GM12878 (cell line): ENCODE data around the gene NOL4L. TPM values are rescaled to one million over a fixed set of nuclear protein-coding genes. Genes with fewer than 3 reads are reported as not detected.

Experiments used
- ATAC-seq: fragments of 200-7000 bp; cut with Tn5 transposase; 3 replicates; pipeline ENCODE4 v1.9.1; 2020; ENCODE audit warnings: mild to moderate bottlenecking, moderate library complexity
- BruUV-seq: library from RNA; stranded (reverse); fragments of 400-500 nt; replicated peaks from 2 replicates; lab custom pipeline; 2021; lab: Mats Ljungman, UMichigan
- CTCF ChIA-PET: fragments of 300-600 bp; sonication (Branson Sonifier 250); formaldehyde crosslinking; extraction: SDS; loops from one replicate; lab custom pipeline; 2021; ENCODE audit warnings: inconsistent platforms; lab: Yijun Ruan, JAX
- POLR2A ChIA-PET: fragments of 350-600 bp; formaldehyde crosslinking; extraction: SDS; loops from one replicate; lab custom pipeline; 2021; ENCODE audit warnings: inconsistent platforms; lab: Charles Lee
- RAD21 ChIA-PET: fragments of 300-600 bp; sonication (Branson Sonifier 250); formaldehyde crosslinking; loops from one replicate; lab custom pipeline; 2023; ENCODE audit warnings: antibody characterized with exemption; ENCODE audit not compliant: unreplicated experiment; lab: Charles Lee
- SMC1A ChIA-PET: fragments of 300-600 bp; sonication (Branson Sonifier 250); formaldehyde crosslinking; loops from one replicate; lab custom pipeline; 2023; ENCODE audit not compliant: unreplicated experiment, uncharacterized antibody; lab: Charles Lee
- DNase-seq: peaks from one replicate; pipeline ENCODE4 v3.0.0-alpha.2; 2011; ENCODE audit warnings: low read depth, low spot score
- FAIRE-seq: peaks from 3 replicates; lab custom pipeline; 2011; peaks lifted over from hg19 to GRCh38; lab: Jason Lieb, UNC
- H2AFZ ChIP-seq: 2 replicates; pipeline ENCODE4 v1.6.0; 2011; ENCODE audit warnings: low read depth, low read length, control low read depth; ENCODE audit not compliant: control insufficient read depth
- H3K27ac ChIP-seq: 2 replicates; pipeline ENCODE4 v1.5.1; 2011; ENCODE audit warnings: control low read depth; ENCODE audit not compliant: control insufficient read depth, insufficient read depth
- H3K27me3 ChIP-seq, 2 experiments: replicated peaks in 1 of 2; 2 replicates each; pipeline versions ENCODE4 v1.6.0 to v1.6.1; 2011; ENCODE audit warnings: low read length in 1 of 2; ENCODE audit not compliant: control insufficient read depth in 2 of 2, insufficient read depth in 2 of 2
- H3K36me3 ChIP-seq, 2 experiments: 2 replicates each; pipeline ENCODE4 v1.5.1; 2011; ENCODE audit warnings: low read length in 1 of 2; ENCODE audit not compliant: control insufficient read depth in 2 of 2, insufficient read depth in 2 of 2
- H3K4me1 ChIP-seq: 2 replicates; pipeline ENCODE4 v1.6.1; 2011; ENCODE audit warnings: mild to moderate bottlenecking, low read length, moderate library complexity, mixed read lengths; ENCODE audit not compliant: control insufficient read depth, insufficient read depth
- H3K4me2 ChIP-seq: 2 replicates; pipeline ENCODE4 v1.6.0; 2011; ENCODE audit warnings: control low read depth; ENCODE audit not compliant: control insufficient read depth, insufficient read depth
- H3K4me3 ChIP-seq: fragments of 200-600 bp; sonication (generic); 2 replicates; pipeline ENCODE4 v1.5.1; 2016
- H3K79me2 ChIP-seq: 2 replicates; pipeline ENCODE4 v1.6.0; 2011; ENCODE audit warnings: low read length; ENCODE audit not compliant: control insufficient read depth, insufficient read depth
- H3K9ac ChIP-seq: 2 replicates; pipeline ENCODE4 v1.8.0; 2011; ENCODE audit warnings: low read length, control low read depth, mixed read lengths; ENCODE audit not compliant: control insufficient read depth, insufficient read depth
- H3K9me3 ChIP-seq: replicated peaks from 3 replicates; pipeline ENCODE4 v1.5.1; 2011; ENCODE audit warnings: mild to moderate bottlenecking, low read length; ENCODE audit not compliant: control insufficient read depth, insufficient read depth
- H4K20me1 ChIP-seq: 2 replicates; pipeline ENCODE4 v1.6.0; 2011; ENCODE audit not compliant: control insufficient read depth, insufficient read depth
- CREB1 ChIP-seq: IDR thresholded peaks from 2 replicates; pipeline ENCODE4 v1.6.1; 2012; ENCODE audit warnings: low read depth, mild to moderate bottlenecking, inconsistent platforms
- HDAC2 ChIP-seq: fragments of 200-600 bp; sonication (generic); IDR thresholded peaks from 2 replicates; pipeline ENCODE4 v1.6.1; 2017
- HDAC6 ChIP-seq: fragments of 200-600 bp; sonication (generic); IDR thresholded peaks from one replicate; pipeline ENCODE4 v1.8.0; 2017; ENCODE audit warnings: antibody characterized with exemption; ENCODE audit not compliant: unreplicated experiment
- IKZF1 ChIP-seq: fragments of 450-650 bp; conservative IDR thresholded peaks from 2 replicates; pipeline ENCODE4 v1.6.1; 2017; ENCODE audit warnings: antibody characterized with exemption, mild to moderate bottlenecking
- IKZF2 ChIP-seq, 2 experiments: fragments of 450-650 bp; IDR thresholded peaks; 2 replicates each; pipeline ENCODE4 v1.6.1; 2017; ENCODE audit warnings: mild to moderate bottlenecking in 2 of 2, moderate library complexity in 2 of 2
- NFYB ChIP-seq: IDR thresholded peaks from 2 replicates; pipeline ENCODE4 v1.6.1; 2011; ENCODE audit warnings: low read depth, mild to moderate bottlenecking, low read length, improper control_type of control experiment, moderate library complexity; ENCODE audit not compliant: insufficient read depth
- NRF1 ChIP-seq: conservative IDR thresholded peaks from 2 replicates; pipeline ENCODE4 v1.6.1; 2011; ENCODE audit warnings: mild to moderate bottlenecking, low read depth, low read length, improper control_type of control experiment
- RAD21 ChIP-seq: IDR thresholded peaks from 2 replicates; pipeline ENCODE4 v1.6.1; 2011; ENCODE audit warnings: mild to moderate bottlenecking, low read depth, low read length, moderate library complexity; ENCODE audit not compliant: insufficient read depth
- RUNX3 ChIP-seq: IDR thresholded peaks from 2 replicates; pipeline ENCODE4 v1.6.1; 2012; ENCODE audit warnings: low read length, inconsistent platforms
- SMARCA5 ChIP-seq: fragments of 450-650 bp; IDR thresholded peaks from 2 replicates; pipeline ENCODE4 v1.6.1; 2017; ENCODE audit warnings: mild to moderate bottlenecking
- WGBS: methylation state at CpG from one replicate; pipeline ENCODE4 v1.1.6; 2016; ENCODE audit warnings: low lambda C conversion rate; ENCODE audit not compliant: insufficient replicate concordance, insufficient coverage; ENCODE audit errors: missing lambda C conversion rate; 5-methylcytosine and 5-hydroxymethylcytosine counted together
- in situ Hi-C: fragments of 300-500 bp; cut with MboI; formaldehyde crosslinking; loops from 9 replicates; pipeline ENCODE4 v1.14.3; 2018; ENCODE audit warnings: mixed read lengths
- intact Hi-C: fragments of 100-400 bp; cut with micrococcal nuclease; formaldehyde crosslinking; loops from one replicate; pipeline ENCODE4 v1.14.2; 2022; ENCODE audit not compliant: unreplicated experiment
- polyA plus RNA-seq, 11 experiments: library from polyadenylated mRNA; depleted of rRNA in 4 of 11; unstranded in 6 of 11; stranded (reverse) in 5 of 11; fragments of >200 nt; fragmentation: Nextera tagmentation in 4 of 11; fragmentation: Illumina TruSeq in 1 of 11; extraction: Ambion mirVana in 4 of 11; extraction: Trizol in 1 of 11; gene quantifications; 1 replicate in 1 of 11; 2 replicates in 10 of 11; pipeline versions ENCODE4 v1.2.1 to v1.2.3, GENCODE V29; 2011 to 2016; ENCODE audit warnings: inconsistent platforms in 2 of 11, missing spikeins in 2 of 11, low read depth in 1 of 11
- total RNA-seq, 4 experiments: library from RNA; depleted of rRNA in 3 of 4; stranded (reverse); fragments of >200 nt in 3 of 4; fragmentation: Illumina TruSeq in 1 of 4; extraction: Trizol in 1 of 4; gene quantifications; 2 replicates each; pipeline versions ENCODE4 v1.2.1 to v1.2.3, GENCODE V29; 2013 to 2021
- TF ChIP-seq, protein P1 (sequence below), 3 experiments: IDR thresholded peaks in 2 of 3; conservative IDR thresholded peaks in 1 of 3; 2 replicates each; pipeline ENCODE4 v1.5.1; 2011; ENCODE audit warnings: low read depth in 3 of 3, low read length in 3 of 3, mild to moderate bottlenecking in 3 of 3, control low read depth in 2 of 3, moderate library complexity in 2 of 3, inconsistent platforms in 1 of 3, mixed read lengths in 1 of 3; ENCODE audit not compliant: control insufficient read depth in 2 of 3, insufficient read depth in 1 of 3; ENCODE audit errors: extremely low read depth in 1 of 3

NOL4L gene
- total and polyA plus RNA-seq, 10 of the 15 experiments (the other 5 are each of a cell fraction or from before 2014, with no cell fraction given), result 2.3 to 24.0 (median 8.0) TPM

DNA sequence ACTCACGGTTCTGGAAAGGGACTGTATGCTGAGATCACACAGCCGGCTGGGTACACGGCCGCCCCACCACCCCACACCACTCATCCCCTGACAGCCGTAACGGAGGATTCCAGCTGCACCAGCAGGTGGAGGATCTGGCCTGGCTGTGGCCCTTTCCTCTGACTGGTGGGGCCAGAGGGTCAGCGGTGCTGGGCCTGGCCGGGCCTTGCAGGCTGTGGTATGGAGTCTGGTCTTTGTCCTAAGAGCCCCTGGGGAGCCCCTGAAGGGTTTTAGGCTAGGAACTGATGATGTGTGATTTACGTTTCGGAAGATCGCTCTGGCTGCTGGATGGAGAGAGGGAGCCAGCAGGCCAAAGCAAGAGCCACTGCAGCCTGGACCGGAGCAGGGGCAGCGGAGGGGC is 26.6 kb downstream of the NOL4L start:
- Histone ChIP-seq H3K4me1 (peaks cover 5% of the 10 kb centered on the region), H3K4me3 (no peak overlapping the region), H2AFZ (no peak overlapping the region), H3K9me3 (no peaks in the 10 kb centered on the region), H3K27ac (no peak overlapping the region), H4K20me1 (no peaks in the 10 kb centered on the region), H3K79me2 (no peaks in the 10 kb centered on the region; the same call in 1 of the 2 replicates), H3K4me2 (no peak overlapping the region), H3K9ac (no peak overlapping the region), H3K36me3 (no peaks in the 10 kb centered on the region), H3K27me3 (no peaks in the 10 kb centered on the region)
- no peak for DNase-seq
- FAIRE-seq, result no peak
- ATAC-seq, result no peak
- in situ Hi-C loops, result no loop called here
- SMC1A ChIA-PET, result no interaction called here
- 80% methylated on average over 13 of the region's 13 CpGs for WGBS
- no TSS peak for BruUV-seq
- CTCF ChIA-PET, result no interaction called here
- intact Hi-C loops, result no loop called here
- TF ChIP-seq HDAC6, result no peak
- TF ChIP-seq CREB1, result no peak
- TF ChIP-seq HDAC2, result no peak
- no peak for TF ChIP-seq RUNX3
- TF ChIP-seq, protein P1, sequence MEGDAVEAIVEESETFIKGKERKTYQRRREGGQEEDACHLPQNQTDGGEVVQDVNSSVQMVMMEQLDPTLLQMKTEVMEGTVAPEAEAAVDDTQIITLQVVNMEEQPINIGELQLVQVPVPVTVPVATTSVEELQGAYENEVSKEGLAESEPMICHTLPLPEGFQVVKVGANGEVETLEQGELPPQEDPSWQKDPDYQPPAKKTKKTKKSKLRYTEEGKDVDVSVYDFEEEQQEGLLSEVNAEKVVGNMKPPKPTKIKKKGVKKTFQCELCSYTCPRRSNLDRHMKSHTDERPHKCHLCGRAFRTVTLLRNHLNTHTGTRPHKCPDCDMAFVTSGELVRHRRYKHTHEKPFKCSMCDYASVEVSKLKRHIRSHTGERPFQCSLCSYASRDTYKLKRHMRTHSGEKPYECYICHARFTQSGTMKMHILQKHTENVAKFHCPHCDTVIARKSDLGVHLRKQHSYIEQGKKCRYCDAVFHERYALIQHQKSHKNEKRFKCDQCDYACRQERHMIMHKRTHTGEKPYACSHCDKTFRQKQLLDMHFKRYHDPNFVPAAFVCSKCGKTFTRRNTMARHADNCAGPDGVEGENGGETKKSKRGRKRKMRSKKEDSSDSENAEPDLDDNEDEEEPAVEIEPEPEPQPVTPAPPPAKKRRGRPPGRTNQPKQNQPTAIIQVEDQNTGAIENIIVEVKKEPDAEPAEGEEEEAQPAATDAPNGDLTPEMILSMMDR (IDR thresholded peaks at IDR 0.05 in 2 of 3, conservative IDR thresholded peaks at IDR 0.05 in 1 of 3; ENCODE audit: control insufficient read depth in 2 of 3, extremely low read depth in 1 of 3, insufficient read depth in 1 of 3, low read depth in 3 of 3, low read length in 3 of 3), result no peak
- no peak for TF ChIP-seq NFYB
- POLR2A ChIA-PET, result no interaction called here
- RAD21 ChIA-PET, result no interaction called here

DNA sequence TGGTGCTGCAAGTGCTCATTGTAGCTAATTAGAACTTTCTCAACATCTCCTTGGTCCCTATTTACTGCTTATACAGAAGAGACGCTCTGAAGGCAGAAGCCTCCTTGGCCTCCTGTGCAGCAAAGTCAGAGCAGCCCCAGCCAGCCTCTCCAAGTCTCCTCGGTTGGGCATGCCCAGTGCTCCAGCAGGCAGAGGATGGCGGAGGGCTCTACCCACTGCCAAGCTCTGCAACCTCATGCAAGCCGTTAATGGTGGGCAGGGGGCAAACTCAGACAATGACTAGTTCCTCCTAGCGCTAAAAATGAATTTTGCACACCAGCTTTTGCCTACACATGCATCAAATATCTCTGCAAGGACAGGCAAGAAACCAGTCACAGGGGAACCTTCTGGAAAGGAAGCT is 27.8 kb downstream of the NOL4L start:
- ChIA-PET SMC1A (no interaction called here), POLR2A (no interaction called here), CTCF (interaction anchor here (1.6 to 1.8 kb wide), 2 partner anchors 11 to 33 kb away, joined by 3 to 4 read pairs; no protein-coding TSS in a partner anchor), RAD21 (no interaction called here)
- DNase-seq (no peak), ATAC-seq (no peak), FAIRE-seq (no peak)
- Histone ChIP-seq H3K79me2 (no peaks in the 10 kb centered on the region; the same call in 1 of the 2 replicates), H3K27ac (no peak overlapping the region), H3K4me2 (no peak overlapping the region), H3K9me3 (no peaks in the 10 kb centered on the region), H2AFZ (no peak overlapping the region), H3K9ac (no peak overlapping the region), H3K36me3 (no peaks in the 10 kb centered on the region), H4K20me1 (no peaks in the 10 kb centered on the region), H3K27me3 (no peaks in the 10 kb centered on the region), H3K4me3 (no peak overlapping the region), H3K4me1 (peaks cover 5% of the 10 kb centered on the region)
- in situ Hi-C loops, result no loop called here
- BruUV-seq, result no TSS peak
- WGBS, result 60% methylated on average over 5 of the region's 5 CpGs
- intact Hi-C loops, result no loop called here
- no peak for TF ChIP-seq IKZF1
- TF ChIP-seq RAD21, result no peak
- TF ChIP-seq, protein P1 (IDR thresholded peaks at IDR 0.05 in 2 of 3, conservative IDR thresholded peaks at IDR 0.05 in 1 of 3; ENCODE audit: control insufficient read depth in 2 of 3, extremely low read depth in 1 of 3, insufficient read depth in 1 of 3, low read depth in 3 of 3, low read length in 3 of 3), result no peak
- TF ChIP-seq SMARCA5, result no peak
- TF ChIP-seq IKZF2 (IDR thresholded peaks at IDR 0.05), result no peak
- no peak for TF ChIP-seq NRF1
